HEK293 (cell line): ENCODE results near the gene ABCC2.

Experiments
- CTCF ChIA-PET: fragments of 350-600 bp; formaldehyde crosslinking; extraction: SDS; loops from one replicate; lab custom pipeline; 2021; ENCODE audit warnings: antibody characterized with exemption; lab: Yijun Ruan, JAX
- POLR2A ChIA-PET: fragments of 300-600 bp; formaldehyde crosslinking; extraction: SDS; loops from one replicate; lab custom pipeline; 2020; ENCODE audit warnings: antibody characterized with exemption, inconsistent platforms; lab: Yijun Ruan, JAX
- H3K27ac ChIP-seq: fragments of 200-500 bp; sonication (Bioruptor generic); 2 replicates; pipeline ENCODE4 v1.5.1; 2014; ENCODE audit warnings: low read depth, low read length, control low read depth, inconsistent platforms; ENCODE audit errors: extremely low read depth
- H3K36me3 ChIP-seq, 2 experiments: fragments of 200-500 bp in 1 of 2; sonication (Bioruptor generic) in 1 of 2; 1 replicate in 1 of 2; 2 replicates in 1 of 2; pipeline ENCODE4 v1.5.1; 2014 to 2017; ENCODE audit warnings: inconsistent platforms in 2 of 2, low read length in 2 of 2; ENCODE audit not compliant: control insufficient read depth in 2 of 2, insufficient read depth in 1 of 2
- H3K4me1 ChIP-seq: fragments of 200-500 bp; sonication (Bioruptor generic); 2 replicates; pipeline ENCODE4 v1.5.1; 2014; ENCODE audit warnings: mild to moderate bottlenecking, low read length, inconsistent platforms; ENCODE audit not compliant: control insufficient read depth, insufficient read depth
- H3K4me3 ChIP-seq: 2 replicates; pipeline ENCODE4 v1.5.1; 2011; ENCODE audit warnings: low read depth, mild to moderate bottlenecking, control low read depth, low read length, moderate library complexity
- H3K9me3 ChIP-seq: fragments of 200-500 bp; sonication (Bioruptor generic); 2 replicates; pipeline ENCODE4 v1.5.1; 2014; ENCODE audit warnings: low read depth, low read length, inconsistent platforms; ENCODE audit not compliant: control insufficient read depth, insufficient read depth
- BCL11A ChIP-seq: fragments of 450-650 bp; formaldehyde crosslinking; IDR thresholded peaks from 2 replicates; pipeline ENCODE4 v1.5.1; 2016; ENCODE audit warnings: low read depth, missing biosample characterization, missing genetic modification characterization
- GFI1B ChIP-seq: fragments of 450-650 bp; formaldehyde crosslinking; IDR thresholded peaks from 2 replicates; pipeline ENCODE4 v1.5.1; 2016; ENCODE audit warnings: missing biosample characterization, missing genetic modification characterization
- HOXD13 ChIP-seq: sonication (generic); formaldehyde crosslinking; IDR thresholded peaks from 2 replicates; pipeline ENCODE4 v1.8.0; 2022; ENCODE audit warnings: missing genetic modification reagents, borderline replicate concordance
- KLF1 ChIP-seq: fragments of 450-650 bp; formaldehyde crosslinking; IDR thresholded peaks from 2 replicates; pipeline ENCODE4 v1.5.1; 2016; ENCODE audit warnings: missing biosample characterization, missing genetic modification characterization
- MZF1 ChIP-seq: fragments of 450-650 bp; formaldehyde crosslinking; IDR thresholded peaks from 2 replicates; pipeline ENCODE4 v1.5.1; 2017; ENCODE audit warnings: missing biosample characterization, missing genetic modification characterization, borderline replicate concordance
- REPIN1 ChIP-seq: fragments of 450-650 bp; formaldehyde crosslinking; IDR thresholded peaks from 2 replicates; pipeline ENCODE4 v1.5.1; 2017; ENCODE audit warnings: missing biosample characterization, missing genetic modification characterization, low read depth
- ZFP3 ChIP-seq: fragments of 450-650 bp; formaldehyde crosslinking; IDR thresholded peaks from 2 replicates; pipeline ENCODE4 v1.5.1; 2016; ENCODE audit warnings: low read depth, missing biosample characterization, missing genetic modification characterization
- ZNF138 ChIP-seq: fragments of 450-650 bp; formaldehyde crosslinking; IDR thresholded peaks from 2 replicates; pipeline ENCODE4 v1.5.1; 2016; ENCODE audit warnings: missing biosample characterization, missing genetic modification characterization, borderline replicate concordance
- ZNF24 ChIP-seq: fragments of 450-650 bp; formaldehyde crosslinking; IDR thresholded peaks from 2 replicates; pipeline ENCODE4 v1.5.1; 2016; ENCODE audit warnings: missing biosample characterization, missing genetic modification characterization
- ZNF248 ChIP-seq: fragments of 450-650 bp; formaldehyde crosslinking; IDR thresholded peaks from 2 replicates; pipeline ENCODE4 v1.5.1; 2017; ENCODE audit warnings: missing biosample characterization, missing genetic modification characterization
- ZNF366 ChIP-seq: fragments of 450-650 bp; formaldehyde crosslinking; conservative IDR thresholded peaks from 2 replicates; pipeline ENCODE4 v1.5.1; 2016; ENCODE audit warnings: missing biosample characterization, missing genetic modification characterization
- ZNF37A ChIP-seq: fragments of 450-650 bp; IDR thresholded peaks from 2 replicates; pipeline ENCODE4 v1.5.1; 2018; ENCODE audit warnings: missing biosample characterization, missing genetic modification characterization
- ZNF514 ChIP-seq: fragments of 450-650 bp; formaldehyde crosslinking; IDR thresholded peaks from 2 replicates; pipeline ENCODE4 v1.5.1; 2016; ENCODE audit warnings: missing biosample characterization, missing genetic modification characterization
- ZNF521 ChIP-seq: fragments of 450-650 bp; formaldehyde crosslinking; IDR thresholded peaks from 2 replicates; pipeline ENCODE4 v1.5.1; 2017; ENCODE audit warnings: missing biosample characterization, mild to moderate bottlenecking, missing genetic modification characterization
- ZNF626 ChIP-seq: fragments of 450-650 bp; sonication (Bioruptor Pico); formaldehyde crosslinking; IDR thresholded peaks from 2 replicates; pipeline ENCODE4 v1.5.1; 2018; ENCODE audit warnings: missing biosample characterization, missing genetic modification characterization, inconsistent platforms
- ZNF670 ChIP-seq: fragments of 450-650 bp; formaldehyde crosslinking; IDR thresholded peaks from 2 replicates; pipeline ENCODE4 v1.5.1; 2016; ENCODE audit warnings: missing biosample characterization, missing genetic modification characterization, low read depth
- ZNF701 ChIP-seq: fragments of 450-650 bp; formaldehyde crosslinking; IDR thresholded peaks from 2 replicates; pipeline ENCODE4 v1.5.1; 2016; ENCODE audit warnings: missing biosample characterization, missing genetic modification characterization
- ZNF777 ChIP-seq: fragments of 450-650 bp; formaldehyde crosslinking; IDR thresholded peaks from 2 replicates; pipeline ENCODE4 v1.5.1; 2017; ENCODE audit warnings: missing biosample characterization, missing genetic modification characterization, borderline replicate concordance
- ZNF837 ChIP-seq: fragments of 450-650 bp; formaldehyde crosslinking; IDR thresholded peaks from 2 replicates; pipeline ENCODE4 v1.5.1; 2016; ENCODE audit warnings: missing biosample characterization, missing genetic modification characterization
- ZSCAN30 ChIP-seq: fragments of 450-650 bp; IDR thresholded peaks from 2 replicates; pipeline ENCODE4 v1.5.1; 2018; ENCODE audit warnings: missing biosample characterization, mild to moderate bottlenecking, missing genetic modification characterization, moderate library complexity
- TF ChIP-seq, protein P1 (sequence below): fragments of 450-650 bp; formaldehyde crosslinking; IDR thresholded peaks from 2 replicates; pipeline ENCODE4 v1.5.1; 2016; ENCODE audit warnings: missing biosample characterization, missing genetic modification characterization, low read depth
- TF ChIP-seq, protein P2 (sequence below): fragments of 450-650 bp; formaldehyde crosslinking; IDR thresholded peaks from 2 replicates; pipeline ENCODE4 v1.5.1; 2016; ENCODE audit warnings: missing biosample characterization, missing genetic modification characterization
- TF ChIP-seq, protein P3 (sequence below): fragments of 450-650 bp; formaldehyde crosslinking; IDR thresholded peaks from 2 replicates; pipeline ENCODE4 v1.5.1; 2016; ENCODE audit warnings: missing biosample characterization, missing genetic modification characterization, borderline replicate concordance
- TF ChIP-seq, protein P4 (sequence below): fragments of 450-650 bp; formaldehyde crosslinking; IDR thresholded peaks from 2 replicates; pipeline ENCODE4 v1.5.1; 2016; ENCODE audit warnings: missing biosample characterization, missing genetic modification characterization
- TF ChIP-seq, protein P5 (sequence below): fragments of 450-650 bp; formaldehyde crosslinking; IDR thresholded peaks from 2 replicates; pipeline ENCODE4 v1.5.1; 2017; ENCODE audit warnings: missing biosample characterization, missing genetic modification characterization

Gene ABCC2

DNA sequence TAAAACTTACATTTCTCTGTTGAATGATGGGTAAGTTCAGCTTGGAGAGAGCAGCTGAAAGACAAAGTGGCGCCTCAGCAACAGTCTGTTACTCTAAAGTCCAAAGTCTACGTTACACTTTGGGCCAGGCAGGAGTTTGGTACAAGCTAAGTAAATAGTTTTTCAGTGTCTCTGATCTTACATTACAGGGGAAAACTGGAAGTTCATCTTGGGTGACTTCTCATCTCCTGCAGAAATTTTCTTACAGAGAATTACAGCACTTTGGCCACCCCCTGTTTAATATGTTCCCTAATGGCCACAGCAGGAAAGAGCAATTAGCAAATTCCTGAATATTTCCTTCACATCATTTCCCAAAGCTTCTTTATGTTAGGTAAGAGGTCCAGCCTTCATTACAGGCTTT lies 67.1 kb downstream of the ABCC2 start:
- Histone ChIP-seq H3K4me1 (no peaks in the 10 kb centered on the region), H3K27ac (no peak overlapping the region)
- CTCF ChIA-PET: interaction anchor here (0.6 to 17.6 kb wide), 5 partner anchors 10 to 318 kb away, joined by 3 to 264 read pairs (median 4); no protein-coding TSS in a partner anchor

DNA sequence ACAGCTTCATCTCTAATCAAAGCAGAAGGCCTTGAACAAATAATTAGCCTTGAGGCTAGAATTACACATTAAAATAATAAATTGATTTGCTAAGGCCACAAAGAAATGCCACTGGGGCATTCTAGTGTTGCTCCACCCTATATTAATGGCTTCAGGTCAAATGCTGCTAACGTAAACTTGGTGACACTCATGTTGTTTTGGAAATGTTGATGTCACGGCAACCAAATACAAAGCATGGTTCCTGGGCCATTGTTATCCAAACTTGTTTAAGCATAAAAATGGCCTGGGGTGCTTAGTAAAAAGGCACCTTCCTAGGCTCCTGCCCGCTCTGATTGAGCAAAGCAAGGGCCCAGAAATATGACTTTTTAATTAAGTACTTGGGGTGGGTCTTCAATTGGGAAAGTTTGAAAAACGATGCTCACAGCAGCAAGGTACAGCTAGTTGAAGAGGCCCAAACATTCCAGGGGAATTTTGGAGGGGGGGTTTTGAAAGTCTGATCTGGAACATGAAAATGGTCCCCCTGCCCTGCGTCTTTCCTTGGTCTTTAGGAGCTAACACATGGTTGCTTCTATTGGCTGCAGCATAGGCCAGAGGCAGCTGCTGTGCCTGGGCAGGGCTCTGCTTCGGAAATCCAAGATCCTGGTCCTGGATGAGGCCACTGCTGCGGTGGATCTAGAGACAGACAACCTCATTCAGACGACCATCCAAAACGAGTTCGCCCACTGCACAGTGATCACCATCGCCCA lies 67.8 kb downstream of the ABCC2 start:
- no peaks in the 10 kb centered on the region for H3K9me3 ChIP-seq
- TF ChIP-seq, protein P1, sequence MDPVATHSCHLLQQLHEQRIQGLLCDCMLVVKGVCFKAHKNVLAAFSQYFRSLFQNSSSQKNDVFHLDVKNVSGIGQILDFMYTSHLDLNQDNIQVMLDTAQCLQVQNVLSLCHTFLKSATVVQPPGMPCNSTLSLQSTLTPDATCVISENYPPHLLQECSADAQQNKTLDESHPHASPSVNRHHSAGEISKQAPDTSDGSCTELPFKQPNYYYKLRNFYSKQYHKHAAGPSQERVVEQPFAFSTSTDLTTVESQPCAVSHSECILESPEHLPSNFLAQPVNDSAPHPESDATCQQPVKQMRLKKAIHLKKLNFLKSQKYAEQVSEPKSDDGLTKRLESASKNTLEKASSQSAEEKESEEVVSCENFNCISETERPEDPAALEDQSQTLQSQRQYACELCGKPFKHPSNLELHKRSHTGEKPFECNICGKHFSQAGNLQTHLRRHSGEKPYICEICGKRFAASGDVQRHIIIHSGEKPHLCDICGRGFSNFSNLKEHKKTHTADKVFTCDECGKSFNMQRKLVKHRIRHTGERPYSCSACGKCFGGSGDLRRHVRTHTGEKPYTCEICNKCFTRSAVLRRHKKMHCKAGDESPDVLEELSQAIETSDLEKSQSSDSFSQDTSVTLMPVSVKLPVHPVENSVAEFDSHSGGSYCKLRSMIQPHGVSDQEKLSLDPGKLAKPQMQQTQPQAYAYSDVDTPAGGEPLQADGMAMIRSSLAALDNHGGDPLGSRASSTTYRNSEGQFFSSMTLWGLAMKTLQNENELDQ (tag by site-specific recombination): no peak
- TF ChIP-seq, protein P2, sequence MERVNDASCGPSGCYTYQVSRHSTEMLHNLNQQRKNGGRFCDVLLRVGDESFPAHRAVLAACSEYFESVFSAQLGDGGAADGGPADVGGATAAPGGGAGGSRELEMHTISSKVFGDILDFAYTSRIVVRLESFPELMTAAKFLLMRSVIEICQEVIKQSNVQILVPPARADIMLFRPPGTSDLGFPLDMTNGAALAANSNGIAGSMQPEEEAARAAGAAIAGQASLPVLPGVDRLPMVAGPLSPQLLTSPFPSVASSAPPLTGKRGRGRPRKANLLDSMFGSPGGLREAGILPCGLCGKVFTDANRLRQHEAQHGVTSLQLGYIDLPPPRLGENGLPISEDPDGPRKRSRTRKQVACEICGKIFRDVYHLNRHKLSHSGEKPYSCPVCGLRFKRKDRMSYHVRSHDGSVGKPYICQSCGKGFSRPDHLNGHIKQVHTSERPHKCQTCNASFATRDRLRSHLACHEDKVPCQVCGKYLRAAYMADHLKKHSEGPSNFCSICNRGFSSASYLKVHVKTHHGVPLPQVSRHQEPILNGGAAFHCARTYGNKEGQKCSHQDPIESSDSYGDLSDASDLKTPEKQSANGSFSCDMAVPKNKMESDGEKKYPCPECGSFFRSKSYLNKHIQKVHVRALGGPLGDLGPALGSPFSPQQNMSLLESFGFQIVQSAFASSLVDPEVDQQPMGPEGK (tag by site-specific recombination): no peak
- TF ChIP-seq ZNF366 (tag by site-specific recombination) (no peak), ZSCAN30 (tag by site-specific recombination) (no peak), GFI1B (tag by site-specific recombination) (no peak), MZF1 (tag by site-specific recombination) (no peak), ZNF626 (tag by site-specific recombination) (no peak), REPIN1 (tag by site-specific recombination) (no peak), ZNF514 (tag by site-specific recombination) (no peak), ZNF24 (tag by site-specific recombination) (no peak), KLF1 (tag by site-specific recombination) (no peak)
- TF ChIP-seq, protein P3, sequence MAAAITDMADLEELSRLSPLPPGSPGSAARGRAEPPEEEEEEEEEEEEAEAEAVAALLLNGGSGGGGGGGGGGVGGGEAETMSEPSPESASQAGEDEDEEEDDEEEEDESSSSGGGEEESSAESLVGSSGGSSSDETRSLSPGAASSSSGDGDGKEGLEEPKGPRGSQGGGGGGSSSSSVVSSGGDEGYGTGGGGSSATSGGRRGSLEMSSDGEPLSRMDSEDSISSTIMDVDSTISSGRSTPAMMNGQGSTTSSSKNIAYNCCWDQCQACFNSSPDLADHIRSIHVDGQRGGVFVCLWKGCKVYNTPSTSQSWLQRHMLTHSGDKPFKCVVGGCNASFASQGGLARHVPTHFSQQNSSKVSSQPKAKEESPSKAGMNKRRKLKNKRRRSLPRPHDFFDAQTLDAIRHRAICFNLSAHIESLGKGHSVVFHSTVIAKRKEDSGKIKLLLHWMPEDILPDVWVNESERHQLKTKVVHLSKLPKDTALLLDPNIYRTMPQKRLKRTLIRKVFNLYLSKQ (tag by site-specific recombination): no peak
- H3K27ac ChIP-seq: no peak overlapping the region
- no peak overlapping the region for H3K4me3 ChIP-seq
- no peaks in the 10 kb centered on the region for H3K4me1 ChIP-seq
- POLR2A ChIA-PET: no interaction called here
- no peaks in the 10 kb centered on the region for H3K36me3 ChIP-seq
- CTCF ChIA-PET: interaction anchor here (0.6 to 17.6 kb wide), 3 partner anchors 9 to 318 kb away, joined by 3 to 264 read pairs (median 5); no protein-coding TSS in a partner anchor

More for the DNA sequence above, 67.1 kb downstream of the ABCC2 start:
- POLR2A ChIA-PET: no interaction called here
- Histone ChIP-seq H3K9me3 (no peaks in the 10 kb centered on the region), H3K4me3 (no peak overlapping the region), H3K36me3 (no peaks in the 10 kb centered on the region)
- TF ChIP-seq ZNF670 (tag by site-specific recombination) (no peak), ZNF701 (no peak), BCL11A (tag by site-specific recombination) (no peak), ZNF521 (tag by site-specific recombination) (no peak), ZNF837 (tag by site-specific recombination) (no peak), ZFP3 (no peak), ZNF777 (tag by site-specific recombination) (no peak), ZNF248 (tag by site-specific recombination) (no peak), HOXD13 (CRISPR knock-in tag) (no peak), MZF1 (tag by site-specific recombination) (no peak), ZNF37A (tag by site-specific recombination) (no peak), ZNF138 (no peak)
- TF ChIP-seq, protein P4, sequence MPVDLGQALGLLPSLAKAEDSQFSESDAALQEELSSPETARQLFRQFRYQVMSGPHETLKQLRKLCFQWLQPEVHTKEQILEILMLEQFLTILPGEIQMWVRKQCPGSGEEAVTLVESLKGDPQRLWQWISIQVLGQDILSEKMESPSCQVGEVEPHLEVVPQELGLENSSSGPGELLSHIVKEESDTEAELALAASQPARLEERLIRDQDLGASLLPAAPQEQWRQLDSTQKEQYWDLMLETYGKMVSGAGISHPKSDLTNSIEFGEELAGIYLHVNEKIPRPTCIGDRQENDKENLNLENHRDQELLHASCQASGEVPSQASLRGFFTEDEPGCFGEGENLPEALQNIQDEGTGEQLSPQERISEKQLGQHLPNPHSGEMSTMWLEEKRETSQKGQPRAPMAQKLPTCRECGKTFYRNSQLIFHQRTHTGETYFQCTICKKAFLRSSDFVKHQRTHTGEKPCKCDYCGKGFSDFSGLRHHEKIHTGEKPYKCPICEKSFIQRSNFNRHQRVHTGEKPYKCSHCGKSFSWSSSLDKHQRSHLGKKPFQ: no peak
- TF ChIP-seq, protein P5, sequence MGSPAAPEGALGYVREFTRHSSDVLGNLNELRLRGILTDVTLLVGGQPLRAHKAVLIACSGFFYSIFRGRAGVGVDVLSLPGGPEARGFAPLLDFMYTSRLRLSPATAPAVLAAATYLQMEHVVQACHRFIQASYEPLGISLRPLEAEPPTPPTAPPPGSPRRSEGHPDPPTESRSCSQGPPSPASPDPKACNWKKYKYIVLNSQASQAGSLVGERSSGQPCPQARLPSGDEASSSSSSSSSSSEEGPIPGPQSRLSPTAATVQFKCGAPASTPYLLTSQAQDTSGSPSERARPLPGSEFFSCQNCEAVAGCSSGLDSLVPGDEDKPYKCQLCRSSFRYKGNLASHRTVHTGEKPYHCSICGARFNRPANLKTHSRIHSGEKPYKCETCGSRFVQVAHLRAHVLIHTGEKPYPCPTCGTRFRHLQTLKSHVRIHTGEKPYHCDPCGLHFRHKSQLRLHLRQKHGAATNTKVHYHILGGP (tag by site-specific recombination): no peak
- TF ChIP-seq, protein P2 (tag by site-specific recombination): no peak
